ENCODE measurements around the gene PHF12. TPM values are rescaled to one million over a fixed set of nuclear protein-coding genes. Genes with fewer than 3 reads are reported as not detected.
"Not testable (repeated sequence)": the region's sequence is repeated elsewhere in the genome, so short reads cannot be mapped to it uniquely, and the experiment has no call there.

PHF12 gene
- total and polyA plus RNA-seq, 2 experiments from 2014 or later, result 19.7 to 41.0 TPM

DNA sequence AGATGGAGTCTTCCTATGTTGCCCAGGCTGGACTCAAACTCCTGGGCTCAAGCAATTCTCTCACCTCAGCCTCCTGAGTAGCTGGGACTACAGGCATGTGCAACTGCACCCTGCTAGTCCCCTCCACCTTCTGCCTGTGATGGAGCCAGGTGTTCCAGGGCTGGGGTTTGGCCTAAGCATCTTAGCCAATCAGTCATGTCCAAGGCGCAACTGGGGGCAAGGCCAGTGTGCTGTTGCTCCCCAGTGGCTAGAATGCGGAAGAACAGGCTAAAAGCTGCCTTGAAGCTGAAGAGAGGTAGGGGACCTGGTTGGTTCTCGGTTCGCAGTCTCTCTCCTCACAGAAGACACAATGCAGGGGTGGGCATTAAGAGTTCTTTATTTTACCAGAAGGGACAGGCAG is 72.3 kb downstream of the PHF12 start:
- H3K4me3 ChIP-seq, result no peak overlapping the region
- H3K36me3 ChIP-seq (ENCODE audit: insufficient read depth), result no peaks in the 10 kb centered on the region; the same call in 1 of the 2 replicates
- Mint-ChIP-seq H3K9me3 (peaks cover 11% of the 10 kb centered on the region; the same call in 2 of the 3 replicates), H3K4me1 (peaks cover 5% of the 10 kb centered on the region), H3K27me3 (ENCODE audit: insufficient read depth, low read depth, poor library complexity) (peaks cover 5% of the 10 kb centered on the region), H3K27ac (peak overlapping the region; percentile 81), H3K36me3 (ENCODE audit: low read depth) (peaks cover 56% of the 10 kb centered on the region), H3K4me3 (no peak overlapping the region)
- H3K27ac ChIP-seq (ENCODE audit: low read depth), result no peak overlapping the region
- no peaks in the 10 kb centered on the region for H3F3A ChIP-seq (replicated peaks; ENCODE audit: low read depth)
- no peaks in the 10 kb centered on the region for H3K4me1 ChIP-seq (ENCODE audit: insufficient read depth)
- H3K9me2 ChIP-seq (ENCODE audit: insufficient read depth), result no peaks in the 10 kb centered on the region
- ATAC-seq (peak; percentile 98), DNase-seq (ENCODE audit: low spot score) (peak; percentile 95)
- no peaks in the 10 kb centered on the region for H3K79me2 ChIP-seq (replicated peaks; ENCODE audit: insufficient read depth)
- no peaks in the 10 kb centered on the region for H3K27me3 ChIP-seq (ENCODE audit: insufficient read depth)
- no peak for TF ChIP-seq ZNF114 (CRISPR knock-in tag; IDR thresholded peaks at IDR 0.05)
- TF ChIP-seq, protein P1, sequence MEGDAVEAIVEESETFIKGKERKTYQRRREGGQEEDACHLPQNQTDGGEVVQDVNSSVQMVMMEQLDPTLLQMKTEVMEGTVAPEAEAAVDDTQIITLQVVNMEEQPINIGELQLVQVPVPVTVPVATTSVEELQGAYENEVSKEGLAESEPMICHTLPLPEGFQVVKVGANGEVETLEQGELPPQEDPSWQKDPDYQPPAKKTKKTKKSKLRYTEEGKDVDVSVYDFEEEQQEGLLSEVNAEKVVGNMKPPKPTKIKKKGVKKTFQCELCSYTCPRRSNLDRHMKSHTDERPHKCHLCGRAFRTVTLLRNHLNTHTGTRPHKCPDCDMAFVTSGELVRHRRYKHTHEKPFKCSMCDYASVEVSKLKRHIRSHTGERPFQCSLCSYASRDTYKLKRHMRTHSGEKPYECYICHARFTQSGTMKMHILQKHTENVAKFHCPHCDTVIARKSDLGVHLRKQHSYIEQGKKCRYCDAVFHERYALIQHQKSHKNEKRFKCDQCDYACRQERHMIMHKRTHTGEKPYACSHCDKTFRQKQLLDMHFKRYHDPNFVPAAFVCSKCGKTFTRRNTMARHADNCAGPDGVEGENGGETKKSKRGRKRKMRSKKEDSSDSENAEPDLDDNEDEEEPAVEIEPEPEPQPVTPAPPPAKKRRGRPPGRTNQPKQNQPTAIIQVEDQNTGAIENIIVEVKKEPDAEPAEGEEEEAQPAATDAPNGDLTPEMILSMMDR (conservative IDR thresholded peaks at IDR 0.05; ENCODE audit: low read depth in 2 of 2), result peak; percentile 74 to 92
- H4K20me1 ChIP-seq (replicated peaks; ENCODE audit: insufficient read depth), result no peaks in the 10 kb centered on the region
- H3K4me2 ChIP-seq, result no peak overlapping the region
- H2AFZ ChIP-seq, result no peak overlapping the region

DNA sequence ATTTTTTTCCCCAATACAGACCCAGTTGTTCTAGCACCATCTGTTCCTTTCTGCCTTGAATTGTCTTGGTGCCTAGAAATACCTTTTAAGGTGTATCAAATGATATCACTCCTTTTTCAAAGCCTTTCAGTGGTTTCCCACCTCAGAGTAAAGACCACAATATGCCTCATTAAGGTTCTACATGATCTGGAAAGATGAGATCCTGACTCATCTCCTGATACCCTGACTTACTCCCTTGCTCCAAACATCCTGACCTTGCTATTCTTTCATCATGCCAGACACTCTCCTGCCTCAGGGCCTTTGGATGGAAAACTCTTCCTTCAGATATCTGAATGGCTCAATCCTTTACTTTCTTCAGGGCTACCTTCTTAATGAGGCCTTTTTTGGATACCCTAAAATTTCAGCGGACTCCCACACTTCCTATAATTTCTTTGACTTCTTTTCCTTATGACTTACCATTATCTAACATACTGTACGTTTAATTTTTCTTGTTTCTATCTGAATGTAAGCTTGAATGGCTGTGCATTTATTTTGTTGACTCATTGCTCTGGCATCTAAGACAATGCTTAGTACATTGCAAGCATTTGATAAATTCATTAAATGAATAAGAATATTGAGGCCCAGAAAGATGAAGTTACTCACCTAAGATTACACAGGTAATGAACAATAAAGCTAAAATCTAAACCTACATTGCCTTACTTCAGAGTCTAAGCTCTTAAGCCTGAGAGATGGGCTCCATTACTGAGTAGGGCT is 73.0 kb downstream of the PHF12 start:
- ATAC-seq (no peak), DNase-seq (ENCODE audit: low spot score) (no peak)
- no peak overlapping the region for H2AFZ ChIP-seq
- no peak overlapping the region for H3K4me3 ChIP-seq
- H3K27ac Mint-ChIP-seq, result no peak overlapping the region
- TF ChIP-seq, protein P2, sequence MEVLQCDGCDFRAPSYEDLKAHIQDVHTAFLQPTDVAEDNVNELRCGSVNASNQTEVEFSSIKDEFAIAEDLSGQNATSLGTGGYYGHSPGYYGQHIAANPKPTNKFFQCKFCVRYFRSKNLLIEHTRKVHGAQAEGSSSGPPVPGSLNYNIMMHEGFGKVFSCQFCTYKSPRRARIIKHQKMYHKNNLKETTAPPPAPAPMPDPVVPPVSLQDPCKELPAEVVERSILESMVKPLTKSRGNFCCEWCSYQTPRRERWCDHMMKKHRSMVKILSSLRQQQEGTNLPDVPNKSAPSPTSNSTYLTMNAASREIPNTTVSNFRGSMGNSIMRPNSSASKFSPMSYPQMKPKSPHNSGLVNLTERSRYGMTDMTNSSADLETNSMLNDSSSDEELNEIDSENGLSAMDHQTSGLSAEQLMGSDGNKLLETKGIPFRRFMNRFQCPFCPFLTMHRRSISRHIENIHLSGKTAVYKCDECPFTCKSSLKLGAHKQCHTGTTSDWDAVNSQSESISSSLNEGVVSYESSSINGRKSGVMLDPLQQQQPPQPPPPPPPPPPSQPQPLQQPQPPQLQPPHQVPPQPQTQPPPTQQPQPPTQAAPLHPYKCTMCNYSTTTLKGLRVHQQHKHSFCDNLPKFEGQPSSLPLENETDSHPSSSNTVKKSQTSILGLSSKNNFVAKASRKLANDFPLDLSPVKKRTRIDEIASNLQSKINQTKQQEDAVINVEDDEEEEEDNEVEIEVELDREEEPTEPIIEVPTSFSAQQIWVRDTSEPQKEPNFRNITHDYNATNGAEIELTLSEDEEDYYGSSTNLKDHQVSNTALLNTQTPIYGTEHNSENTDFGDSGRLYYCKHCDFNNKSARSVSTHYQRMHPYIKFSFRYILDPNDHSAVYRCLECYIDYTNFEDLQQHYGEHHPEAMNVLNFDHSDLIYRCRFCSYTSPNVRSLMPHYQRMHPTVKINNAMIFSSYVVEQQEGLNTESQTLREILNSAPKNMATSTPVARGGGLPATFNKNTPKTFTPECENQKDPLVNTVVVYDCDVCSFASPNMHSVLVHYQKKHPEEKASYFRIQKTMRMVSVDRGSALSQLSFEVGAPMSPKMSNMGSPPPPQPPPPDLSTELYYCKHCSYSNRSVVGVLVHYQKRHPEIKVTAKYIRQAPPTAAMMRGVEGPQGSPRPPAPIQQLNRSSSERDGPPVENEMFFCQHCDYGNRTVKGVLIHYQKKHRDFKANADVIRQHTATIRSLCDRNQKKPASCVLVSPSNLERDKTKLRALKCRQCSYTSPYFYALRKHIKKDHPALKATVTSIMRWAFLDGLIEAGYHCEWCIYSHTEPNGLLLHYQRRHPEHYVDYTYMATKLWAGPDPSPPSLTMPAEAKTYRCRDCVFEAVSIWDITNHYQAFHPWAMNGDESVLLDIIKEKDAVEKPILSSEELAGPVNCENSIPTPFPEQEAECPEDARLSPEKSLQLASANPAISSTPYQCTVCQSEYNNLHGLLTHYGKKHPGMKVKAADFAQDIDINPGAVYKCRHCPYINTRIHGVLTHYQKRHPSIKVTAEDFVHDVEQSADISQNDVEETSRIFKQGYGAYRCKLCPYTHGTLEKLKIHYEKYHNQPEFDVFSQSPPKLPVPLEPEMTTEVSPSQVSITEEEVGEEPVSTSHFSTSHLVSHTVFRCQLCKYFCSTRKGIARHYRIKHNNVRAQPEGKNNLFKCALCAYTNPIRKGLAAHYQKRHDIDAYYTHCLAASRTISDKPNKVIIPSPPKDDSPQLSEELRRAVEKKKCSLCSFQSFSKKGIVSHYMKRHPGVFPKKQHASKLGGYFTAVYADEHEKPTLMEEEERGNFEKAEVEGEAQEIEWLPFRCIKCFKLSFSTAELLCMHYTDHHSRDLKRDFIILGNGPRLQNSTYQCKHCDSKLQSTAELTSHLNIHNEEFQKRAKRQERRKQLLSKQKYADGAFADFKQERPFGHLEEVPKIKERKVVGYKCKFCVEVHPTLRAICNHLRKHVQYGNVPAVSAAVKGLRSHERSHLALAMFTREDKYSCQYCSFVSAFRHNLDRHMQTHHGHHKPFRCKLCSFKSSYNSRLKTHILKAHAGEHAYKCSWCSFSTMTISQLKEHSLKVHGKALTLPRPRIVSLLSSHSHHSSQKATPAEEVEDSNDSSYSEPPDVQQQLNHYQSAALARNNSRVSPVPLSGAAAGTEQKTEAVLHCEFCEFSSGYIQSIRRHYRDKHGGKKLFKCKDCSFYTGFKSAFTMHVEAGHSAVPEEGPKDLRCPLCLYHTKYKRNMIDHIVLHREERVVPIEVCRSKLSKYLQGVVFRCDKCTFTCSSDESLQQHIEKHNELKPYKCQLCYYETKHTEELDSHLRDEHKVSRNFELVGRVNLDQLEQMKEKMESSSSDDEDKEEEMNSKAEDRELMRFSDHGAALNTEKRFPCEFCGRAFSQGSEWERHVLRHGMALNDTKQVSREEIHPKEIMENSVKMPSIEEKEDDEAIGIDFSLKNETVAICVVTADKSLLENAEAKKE (CRISPR knock-in tag; IDR thresholded peaks at IDR 0.05), result no peak
- no peak for TF ChIP-seq ZNF114 (CRISPR knock-in tag; IDR thresholded peaks at IDR 0.05)
- no peaks in the 10 kb centered on the region for H4K20me1 ChIP-seq (replicated peaks; ENCODE audit: insufficient read depth)
- H3K36me3 Mint-ChIP-seq (ENCODE audit: low read depth), result peaks cover 56% of the 10 kb centered on the region
- H3K4me3 Mint-ChIP-seq, result no peak overlapping the region
- peaks cover 5% of the 10 kb centered on the region for H3K4me1 Mint-ChIP-seq
- H3F3A ChIP-seq (replicated peaks; ENCODE audit: low read depth), result no peaks in the 10 kb centered on the region
- no peaks in the 10 kb centered on the region for H3K9me2 ChIP-seq (ENCODE audit: insufficient read depth)
- H3K4me2 ChIP-seq, result no peak overlapping the region
- H3K27me3 ChIP-seq (ENCODE audit: insufficient read depth), result no peaks in the 10 kb centered on the region
- no peaks in the 10 kb centered on the region; the same call in 1 of the 2 replicates for H3K36me3 ChIP-seq (ENCODE audit: insufficient read depth)
- H3K27ac ChIP-seq (ENCODE audit: low read depth), result no peak overlapping the region
- H3K9me3 Mint-ChIP-seq, result peaks cover 11% of the 10 kb centered on the region; the same call in 2 of the 3 replicates
- no peaks in the 10 kb centered on the region for H3K4me1 ChIP-seq (ENCODE audit: insufficient read depth)
- no peaks in the 10 kb centered on the region for H3K79me2 ChIP-seq (replicated peaks; ENCODE audit: insufficient read depth)
- peaks cover 6% of the 10 kb centered on the region for H3K27me3 Mint-ChIP-seq (ENCODE audit: insufficient read depth, low read depth, poor library complexity)

DNA sequence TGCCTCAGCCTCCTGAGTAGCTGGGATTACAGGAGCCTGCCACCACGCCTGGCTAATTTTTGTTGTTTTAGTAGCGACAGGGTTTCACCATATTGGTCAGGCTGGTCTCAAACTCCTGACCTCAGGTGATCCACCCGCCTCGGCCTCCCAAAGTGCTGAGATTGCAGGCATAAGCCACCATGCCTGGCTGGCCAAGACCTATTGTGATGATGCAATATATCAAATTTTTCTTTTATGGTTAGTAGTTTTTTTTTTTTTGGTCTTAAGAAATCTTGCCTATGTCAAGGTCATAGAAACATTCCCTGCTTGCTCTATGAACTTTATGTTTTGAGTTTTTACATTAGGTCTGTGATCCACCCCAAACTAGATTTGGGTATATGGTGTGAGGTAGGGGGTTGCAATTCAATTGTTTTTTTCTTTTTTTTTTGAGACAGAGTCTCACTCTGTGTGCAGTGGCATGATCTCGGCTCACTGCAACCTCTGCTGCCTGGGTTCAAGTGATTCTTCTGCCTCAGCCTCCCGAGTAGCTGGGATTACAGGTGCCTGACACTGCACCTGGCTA is 74.1 kb downstream of the PHF12 start:
- H3K4me3 Mint-ChIP-seq; ATAC-seq; H3K4me1 ChIP-seq (ENCODE audit: insufficient read depth): not testable (repeated sequence)

More for the DNA sequence above, 74.1 kb downstream of the PHF12 start:
- not testable (repeated sequence) for H3F3A ChIP-seq (replicated peaks; ENCODE audit: low read depth); H3K4me2 ChIP-seq; H3K9me2 ChIP-seq (ENCODE audit: insufficient read depth); H3K27me3 ChIP-seq (ENCODE audit: insufficient read depth); H3K4me1 Mint-ChIP-seq; H3K27ac Mint-ChIP-seq; H2AFZ ChIP-seq; H3K79me2 ChIP-seq (replicated peaks; ENCODE audit: insufficient read depth); H3K27ac ChIP-seq (ENCODE audit: low read depth); DNase-seq (ENCODE audit: low spot score); H4K20me1 ChIP-seq (replicated peaks; ENCODE audit: insufficient read depth); H3K4me3 ChIP-seq; H3K27me3 Mint-ChIP-seq (ENCODE audit: insufficient read depth, low read depth, poor library complexity); H3K36me3 ChIP-seq (ENCODE audit: insufficient read depth)
- Mint-ChIP-seq H3K36me3 (ENCODE audit: low read depth) (peaks cover 45% of the 10 kb centered on the region), H3K9me3 (peaks cover 11% of the 10 kb centered on the region; the same call in 2 of the 3 replicates)

All from GM23338 (cell line).